Omental fat pad (tissue), 4 donors: ENCODE data around the gene SESN3. TPM values are rescaled to one million over a fixed set of nuclear protein-coding genes. Genes with fewer than 3 reads are reported as not detected.

Experiments
- ATAC-seq: fragments of 150-250 bp; one replicate; pipeline ENCODE4 v1.9.1; 2016; ENCODE audit warnings: mild to moderate bottlenecking, moderate library complexity; ENCODE audit not compliant: low FRiP score
- DNase-seq: peaks from one replicate; pipeline ENCODE4 v3.0.0-alpha.2; 2019; ENCODE audit warnings: low spot score
- total RNA-seq, 4 donors: library from RNA; depleted of rRNA; stranded (reverse); fragments of >200 nt; gene quantifications; one replicate each; pipeline ENCODE4 v1.1.0, GENCODE V29; 2016
- TF ChIP-seq, protein P1 (sequence below), 3 donors: fragments of 450-650 bp; IDR thresholded peaks; one replicate each; pipeline ENCODE4 v1.5.1; 2016 to 2017; ENCODE audit warnings: antibody characterized with exemption in 3 of 3, mild to moderate bottlenecking in 3 of 3, moderate library complexity in 2 of 3

Gene SESN3
- total RNA-seq, 4 donors from 2014 or later, result 11.3 to 27.2 (median 19.4) TPM

DNA sequence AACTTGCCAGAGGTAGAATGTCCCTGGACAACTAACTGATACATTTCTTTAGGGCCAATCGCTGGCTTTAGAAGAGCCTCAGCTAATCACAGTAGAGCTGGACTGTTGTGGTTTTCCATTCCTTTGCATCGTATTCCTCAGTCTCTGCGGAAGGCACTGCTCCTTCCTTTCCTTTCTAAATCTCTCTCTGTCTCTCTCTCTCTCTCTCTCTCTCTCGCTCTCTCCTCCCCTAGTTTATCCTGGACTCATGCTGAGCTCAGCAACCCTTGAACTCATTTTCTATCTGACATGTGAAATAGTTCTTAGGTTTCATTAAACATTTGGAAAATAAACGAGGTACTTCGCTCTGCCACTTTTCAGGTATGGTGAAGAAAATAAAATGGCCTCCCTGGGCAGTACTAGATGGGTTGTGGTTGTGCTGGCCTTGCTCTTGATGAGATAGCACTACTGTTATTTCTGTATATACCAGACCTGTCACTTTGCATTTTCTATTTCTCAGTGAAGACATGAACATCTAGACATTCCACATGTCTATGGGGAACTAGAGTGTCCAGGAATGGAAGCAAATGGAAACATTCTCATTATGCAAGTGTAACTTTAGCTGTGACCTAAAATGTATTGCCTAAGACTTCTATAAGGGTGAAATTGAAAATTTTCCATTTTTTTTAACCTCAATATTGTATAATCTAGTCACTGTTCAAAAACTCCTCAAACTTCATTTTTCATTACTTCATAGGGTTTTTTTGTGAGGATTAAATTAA lies 12.0 kb upstream of the SESN3 start:
- DNase-seq (no peak), ATAC-seq (no peak)
- TF ChIP-seq, protein P1, sequence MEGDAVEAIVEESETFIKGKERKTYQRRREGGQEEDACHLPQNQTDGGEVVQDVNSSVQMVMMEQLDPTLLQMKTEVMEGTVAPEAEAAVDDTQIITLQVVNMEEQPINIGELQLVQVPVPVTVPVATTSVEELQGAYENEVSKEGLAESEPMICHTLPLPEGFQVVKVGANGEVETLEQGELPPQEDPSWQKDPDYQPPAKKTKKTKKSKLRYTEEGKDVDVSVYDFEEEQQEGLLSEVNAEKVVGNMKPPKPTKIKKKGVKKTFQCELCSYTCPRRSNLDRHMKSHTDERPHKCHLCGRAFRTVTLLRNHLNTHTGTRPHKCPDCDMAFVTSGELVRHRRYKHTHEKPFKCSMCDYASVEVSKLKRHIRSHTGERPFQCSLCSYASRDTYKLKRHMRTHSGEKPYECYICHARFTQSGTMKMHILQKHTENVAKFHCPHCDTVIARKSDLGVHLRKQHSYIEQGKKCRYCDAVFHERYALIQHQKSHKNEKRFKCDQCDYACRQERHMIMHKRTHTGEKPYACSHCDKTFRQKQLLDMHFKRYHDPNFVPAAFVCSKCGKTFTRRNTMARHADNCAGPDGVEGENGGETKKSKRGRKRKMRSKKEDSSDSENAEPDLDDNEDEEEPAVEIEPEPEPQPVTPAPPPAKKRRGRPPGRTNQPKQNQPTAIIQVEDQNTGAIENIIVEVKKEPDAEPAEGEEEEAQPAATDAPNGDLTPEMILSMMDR (IDR thresholded peaks at IDR 0.05), result no peak

DNA sequence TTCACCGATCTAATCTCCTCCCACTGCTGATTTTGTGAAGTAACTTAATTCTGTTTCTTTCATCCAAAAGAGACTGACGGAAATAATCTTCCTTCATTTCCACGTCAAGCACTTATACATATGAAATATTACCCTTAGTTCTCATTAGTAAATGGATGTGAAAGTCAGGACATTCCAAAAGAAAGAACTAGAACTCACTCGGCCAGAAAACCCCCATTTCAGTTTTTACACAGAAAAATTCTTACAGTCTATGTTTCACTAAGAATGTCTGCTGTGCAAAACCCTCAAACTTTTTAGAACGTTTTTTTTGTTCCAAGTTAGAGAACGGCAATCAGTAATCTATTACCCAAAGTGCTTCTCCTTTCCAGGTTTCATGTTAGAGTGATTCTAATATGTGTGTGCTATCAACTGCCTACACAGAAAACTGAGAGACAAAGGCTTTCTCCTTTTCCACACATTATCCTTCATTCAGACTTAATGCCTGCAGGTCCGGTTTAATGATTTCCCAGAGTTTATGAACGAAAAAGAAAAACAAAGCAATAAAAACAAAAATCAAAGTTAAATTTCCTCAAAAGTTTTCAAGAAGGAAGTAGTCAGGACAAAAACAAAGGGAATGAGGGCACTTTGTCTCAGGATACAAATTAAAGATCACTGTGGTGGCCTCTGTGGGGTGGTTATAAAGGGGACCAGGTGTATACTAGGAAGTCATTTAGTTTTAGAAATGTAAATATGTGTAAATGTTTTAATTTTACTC lies 11.3 kb upstream of the SESN3 start:
- ATAC-seq (no peak), DNase-seq (no peak)
- TF ChIP-seq, protein P1 (IDR thresholded peaks at IDR 0.05), result no peak

DNA sequence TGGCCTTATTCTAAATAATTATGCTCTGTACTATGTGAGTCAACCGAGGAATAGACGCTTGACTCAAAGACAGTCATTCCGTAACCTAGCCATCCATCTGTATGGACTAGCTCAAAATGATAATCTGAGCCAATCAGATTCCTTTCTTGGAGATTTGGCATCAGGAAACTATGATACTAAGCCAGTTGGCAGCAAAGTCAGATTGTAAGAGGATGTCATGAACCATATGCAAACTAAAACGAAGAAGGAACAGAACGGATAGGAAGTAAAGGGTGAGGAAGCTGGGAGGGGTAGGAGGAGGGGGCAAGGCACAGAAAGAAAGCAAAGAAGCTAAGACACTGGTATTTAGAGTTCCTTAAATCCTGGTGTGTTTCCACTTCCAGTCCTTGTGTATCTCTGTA lies 10.7 kb upstream of the SESN3 start:
- DNase-seq (no peak), ATAC-seq (peak; percentile 73)
- TF ChIP-seq, protein P1 (IDR thresholded peaks at IDR 0.05), result no peak

DNA sequence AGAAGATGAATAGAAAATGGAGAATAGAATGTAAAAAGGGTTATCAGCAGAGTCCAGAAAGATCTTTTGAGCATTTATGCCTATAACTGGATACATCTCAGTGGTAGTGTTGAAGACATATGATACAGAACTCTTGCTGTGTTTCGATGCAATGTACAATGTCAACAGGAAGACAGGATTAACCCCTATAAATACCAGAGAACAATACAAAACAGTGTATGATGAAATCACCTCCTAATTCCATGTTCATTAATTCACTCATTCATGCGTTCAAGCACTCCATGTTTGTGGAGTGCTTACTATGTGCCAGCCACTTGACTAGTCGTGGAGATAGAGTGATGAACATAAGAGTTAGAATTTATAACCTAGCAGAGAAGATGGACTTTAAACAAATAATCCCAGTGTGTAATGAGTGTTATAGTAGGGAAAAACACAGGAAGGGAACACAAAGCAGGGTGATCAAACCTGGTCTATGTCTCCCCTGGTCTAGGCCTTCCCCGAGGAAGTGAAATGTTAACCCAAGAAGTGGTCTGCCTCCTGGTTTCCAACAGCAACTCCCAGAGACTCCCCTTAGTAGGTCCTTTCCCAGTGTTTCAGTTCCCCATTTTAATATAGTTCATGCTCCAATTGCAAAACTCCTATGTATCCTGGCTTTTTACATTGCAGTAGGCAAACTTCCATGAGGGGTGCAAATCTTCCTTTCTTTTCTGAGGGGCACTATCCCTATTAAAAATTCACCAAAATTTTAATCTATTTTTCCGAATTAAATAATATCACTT lies 9.1 kb upstream of the SESN3 start:
- DNase-seq (no peak), ATAC-seq (no peak)
- TF ChIP-seq, protein P1 (IDR thresholded peaks at IDR 0.05), result no peak

DNA sequence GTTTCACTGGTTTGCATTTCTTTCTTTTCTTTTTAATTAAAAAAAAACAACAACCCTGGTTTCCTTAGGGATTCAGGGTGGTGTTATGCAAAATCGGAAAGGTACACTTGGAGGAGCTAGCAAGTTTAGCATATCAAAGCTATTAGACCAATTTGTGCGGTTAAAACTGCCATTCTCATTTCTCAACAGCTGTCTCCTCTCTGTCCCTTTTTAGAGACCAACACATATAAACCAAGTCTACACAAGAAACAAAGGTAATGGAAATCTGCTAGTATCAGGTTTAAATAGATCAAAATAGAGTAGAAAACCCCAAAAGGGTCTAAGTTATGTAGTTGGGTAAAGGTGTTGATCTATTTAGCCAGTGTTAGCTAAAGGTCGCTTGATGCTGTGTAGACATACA lies 1.7 kb upstream of the SESN3 start:
- ATAC-seq (no peak), DNase-seq (no peak)
- TF ChIP-seq, protein P1 (IDR thresholded peaks at IDR 0.05), result no peak

DNA sequence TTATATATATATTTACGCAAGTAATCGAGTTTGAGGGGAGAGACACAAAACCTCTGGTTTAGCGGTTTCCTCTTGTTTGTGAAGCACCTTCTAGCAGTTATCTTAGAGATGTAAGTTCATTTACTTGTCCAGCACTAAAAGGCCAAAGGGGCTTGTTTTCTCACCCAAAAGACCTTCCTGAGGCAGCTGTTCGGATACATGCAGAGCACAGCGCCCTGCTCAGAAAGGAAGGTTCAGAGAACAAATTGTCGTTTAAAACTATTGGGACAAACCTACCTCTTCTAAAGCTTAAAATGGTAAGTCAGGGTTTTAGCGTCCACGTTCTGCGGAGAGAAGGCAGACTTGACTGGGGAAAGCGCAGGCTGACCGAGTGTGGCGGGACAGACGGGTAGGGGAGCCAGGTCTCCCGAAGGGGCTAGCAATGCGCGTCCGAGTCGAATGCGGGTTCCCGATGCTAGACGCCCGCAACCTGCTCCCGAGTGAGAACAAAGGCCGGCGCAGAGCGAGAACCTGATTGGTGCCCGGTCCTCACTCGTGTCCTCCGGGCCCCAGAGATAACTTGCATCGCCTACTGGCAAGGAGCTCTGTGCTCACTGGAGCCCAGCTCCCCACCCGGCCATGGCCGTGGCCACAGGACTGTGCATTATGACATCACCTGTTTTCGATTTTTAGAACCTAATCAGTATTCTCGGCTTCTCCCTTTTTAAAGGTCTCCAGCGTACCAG lies 1.0 kb upstream of the SESN3 start:
- TF ChIP-seq, protein P1 (IDR thresholded peaks at IDR 0.05), result no peak
- ATAC-seq, result peak; percentile 43
- DNase-seq, result peak; percentile 44
